Kidney (tissue), 14 donors: Measurements from ENCODE around the gene BNIP1. TPM values are rescaled to one million over a fixed set of nuclear protein-coding genes. Genes with fewer than 3 reads are reported as not detected.

Source experiments
- DNase-seq, 5 donors: peaks; one replicate each; pipeline ENCODE4 v3.0.0-alpha.2; 2013 to 2020
- FAIRE-seq: peaks from 2 replicates; lab custom pipeline; 2012; peaks lifted over from hg19 to GRCh38; lab: Jason Lieb, UNC
- H3K27ac ChIP-seq, 2 donors: one replicate each; pipeline ENCODE4 v1.7.0; 2013; ENCODE audit warnings: low read depth in 2 of 2, low read length in 2 of 2, inconsistent platforms in 1 of 2
- H3K27me3 ChIP-seq: one replicate; pipeline ENCODE4 v1.7.1; 2013; ENCODE audit warnings: low read length, inconsistent platforms; ENCODE audit not compliant: control insufficient read depth, insufficient read depth
- H3K36me3 ChIP-seq, 3 donors: one replicate each; pipeline versions ENCODE4 v1.7.0 to v1.7.1; 2013; ENCODE audit warnings: low read length in 3 of 3, control low read depth in 1 of 3, inconsistent platforms in 1 of 3; ENCODE audit not compliant: insufficient read depth in 3 of 3, control insufficient read depth in 2 of 3
- H3K4me1 ChIP-seq, 3 donors: one replicate each; pipeline versions ENCODE4 v1.7.0 to v1.7.1; 2013; ENCODE audit warnings: low read length in 3 of 3, inconsistent platforms in 1 of 3, low read depth in 1 of 3; ENCODE audit not compliant: control insufficient read depth in 2 of 3, insufficient read depth in 2 of 3
- H3K4me3 ChIP-seq, 3 donors: one replicate each; pipeline versions ENCODE4 v1.7.0 to v1.8.1; 2013; ENCODE audit warnings: low read length in 3 of 3, control low read depth in 1 of 3, inconsistent platforms in 1 of 3
- H3K9ac ChIP-seq, 3 donors: one replicate each; pipeline versions ENCODE4 v1.7.0 to v1.7.1; 2013; ENCODE audit warnings: low read length in 3 of 3, control low read depth in 1 of 3, inconsistent platforms in 1 of 3
- H3K9me3 ChIP-seq, 3 donors: one replicate each; pipeline versions ENCODE4 v1.7.0 to v1.7.1; 2013; ENCODE audit warnings: low read length in 3 of 3, control low read depth in 1 of 3, inconsistent platforms in 1 of 3; ENCODE audit not compliant: control insufficient read depth in 2 of 3, insufficient read depth in 1 of 3
- intact Hi-C: fragments of 100-400 bp; cut with DNase I; formaldehyde crosslinking; loops from one replicate; pipeline ENCODE4 v1.11.1; 2022
- polyA plus RNA-seq: library from polyadenylated mRNA; stranded (reverse); fragments of 350-450 nt; fragmentation: Illumina TruSeq; extraction: RNeasy Lipid Tissue Mini Kit (QIAGEN cat#74804); gene quantifications from one replicate; pipeline ENCODE4 v1.2.3, GENCODE V29; 2014; ENCODE audit warnings: low read depth, low replicate concordance; ENCODE audit not compliant: insufficient read depth
- total RNA-seq: library from RNA; stranded (reverse); fragmentation: NEBNext Ultra II Directional; extraction: Animal tissue kit (Norgen Biotek cat#: 25700); gene quantifications from one replicate; pipeline ENCODE4 v1.2.1, GENCODE V29; 2021
- TF ChIP-seq, protein P1 (sequence below): IDR thresholded peaks from 3 replicates; pipeline ENCODE4 v1.5.1; 2012; ENCODE audit warnings: mild to moderate bottlenecking, moderate library complexity, borderline replicate concordance; ENCODE audit not compliant: insufficient read depth; ENCODE audit errors: extremely low read depth
- donor health status: control.
- donor health status: control.
- donor health status: control.
- donor health status: control.
- donor health status: control.
- donor health status: DM: yes; HTN: yes; CAD: no.
- donor health status: Normal renal cell carcinoma (clear cell type).

Gene BNIP1
- total and polyA plus RNA-seq, 2 donors from 2014 or later: 10.2 to 28.7 TPM

GRCh38 chr5:173158366-173158765 is 14.0 kb downstream of the BNIP1 start:
- H3K36me3 ChIP-seq: peaks cover 0 to 18% (median 11%) of the 10 kb centered on the region in 3 donors
- TF ChIP-seq, protein P1, sequence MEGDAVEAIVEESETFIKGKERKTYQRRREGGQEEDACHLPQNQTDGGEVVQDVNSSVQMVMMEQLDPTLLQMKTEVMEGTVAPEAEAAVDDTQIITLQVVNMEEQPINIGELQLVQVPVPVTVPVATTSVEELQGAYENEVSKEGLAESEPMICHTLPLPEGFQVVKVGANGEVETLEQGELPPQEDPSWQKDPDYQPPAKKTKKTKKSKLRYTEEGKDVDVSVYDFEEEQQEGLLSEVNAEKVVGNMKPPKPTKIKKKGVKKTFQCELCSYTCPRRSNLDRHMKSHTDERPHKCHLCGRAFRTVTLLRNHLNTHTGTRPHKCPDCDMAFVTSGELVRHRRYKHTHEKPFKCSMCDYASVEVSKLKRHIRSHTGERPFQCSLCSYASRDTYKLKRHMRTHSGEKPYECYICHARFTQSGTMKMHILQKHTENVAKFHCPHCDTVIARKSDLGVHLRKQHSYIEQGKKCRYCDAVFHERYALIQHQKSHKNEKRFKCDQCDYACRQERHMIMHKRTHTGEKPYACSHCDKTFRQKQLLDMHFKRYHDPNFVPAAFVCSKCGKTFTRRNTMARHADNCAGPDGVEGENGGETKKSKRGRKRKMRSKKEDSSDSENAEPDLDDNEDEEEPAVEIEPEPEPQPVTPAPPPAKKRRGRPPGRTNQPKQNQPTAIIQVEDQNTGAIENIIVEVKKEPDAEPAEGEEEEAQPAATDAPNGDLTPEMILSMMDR: no peak
- H3K4me1 ChIP-seq: no peaks in the 10 kb centered on the region
- H3K9ac ChIP-seq: no peak overlapping the region
- FAIRE-seq (no peak), DNase-seq (no peak)
- intact Hi-C loops: no loop called here
- no peaks in the 10 kb centered on the region for H3K9me3 ChIP-seq
- H3K4me3 ChIP-seq: no peak overlapping the region
- H3K27ac ChIP-seq: no peak overlapping the region
- no peaks in the 10 kb centered on the region for H3K27me3 ChIP-seq

DNA sequence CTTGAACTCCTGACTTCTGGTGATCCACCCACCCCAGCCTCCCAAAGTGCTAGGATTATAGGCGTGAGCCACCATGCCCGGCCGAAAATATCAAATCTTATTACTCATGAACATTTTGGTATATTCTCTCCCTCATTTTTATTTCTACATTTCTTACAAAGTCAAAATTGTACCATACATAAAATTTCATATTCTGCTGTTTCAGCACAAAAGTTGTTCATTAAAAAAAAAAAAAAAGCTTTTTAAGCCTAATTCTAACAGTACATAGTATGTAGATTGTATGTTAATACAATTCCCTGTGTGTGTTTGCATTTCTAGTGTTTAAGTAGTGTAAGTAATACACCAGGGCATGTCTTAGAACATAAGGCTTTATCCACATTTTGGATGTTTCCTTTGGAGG is 14.9 kb downstream of the BNIP1 start:
- intact Hi-C loops: no loop called here
- no peak for FAIRE-seq
- H3K27me3 ChIP-seq: no peaks in the 10 kb centered on the region
- no peak overlapping the region for H3K4me3 ChIP-seq
- no peak overlapping the region for H3K9ac ChIP-seq
- peaks cover 0 to 22% (median 11%) of the 10 kb centered on the region in 3 donors for H3K36me3 ChIP-seq
- no peaks in the 10 kb centered on the region for H3K9me3 ChIP-seq
- H3K4me1 ChIP-seq: no peaks in the 10 kb centered on the region
- no peak overlapping the region for H3K27ac ChIP-seq
- no peak for DNase-seq
- TF ChIP-seq, protein P1: no peak

- TF ChIP-seq, protein P1: no peak
- peaks cover 0 to 3% (median 0%) of the 10 kb centered on the region in 3 donors for H3K4me1 ChIP-seq
- no peak overlapping the region for H3K27ac ChIP-seq
- no peak for FAIRE-seq
- peaks cover 0 to 22% (median 11%) of the 10 kb centered on the region in 3 donors for H3K36me3 ChIP-seq
- H3K9me3 ChIP-seq: no peaks in the 10 kb centered on the region
- no peak overlapping the region for H3K9ac ChIP-seq
- H3K27me3 ChIP-seq: no peaks in the 10 kb centered on the region
- intact Hi-C loops: no loop called here
- no peak overlapping the region for H3K4me3 ChIP-seq
- no peak for DNase-seq
Observed at GRCh38 chr5:173161148-173161547, 16.8 kb downstream of the BNIP1 start.

DNA sequence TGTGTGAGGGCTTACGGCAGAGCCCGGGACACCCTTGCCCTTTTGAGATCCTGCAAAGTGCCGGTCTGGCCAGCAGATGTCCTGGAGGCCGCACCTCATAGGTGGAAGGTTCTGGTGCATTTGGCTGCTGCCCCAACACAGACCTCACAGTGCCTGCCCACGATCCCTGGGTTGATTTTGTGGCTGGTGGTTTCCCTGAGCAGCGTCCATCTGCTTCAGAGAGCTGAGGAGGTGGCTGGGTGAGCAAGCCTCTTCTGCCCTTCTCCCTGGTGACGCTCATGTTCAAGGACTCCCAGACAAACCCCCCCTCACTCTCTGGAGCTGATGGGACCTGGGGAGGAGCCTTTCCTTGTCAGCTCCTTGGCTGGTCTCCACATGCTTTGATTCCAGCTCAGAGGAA is 18.9 kb downstream of the BNIP1 start:
- Histone ChIP-seq H3K9me3 (no peaks in the 10 kb centered on the region), H3K27me3 (no peaks in the 10 kb centered on the region), H3K36me3 (peaks cover 0 to 17% (median 11%) of the 10 kb centered on the region in 3 donors), H3K27ac (no peak overlapping the region), H3K4me3 (no peak overlapping the region), H3K9ac (no peak overlapping the region), H3K4me1 (peaks cover 0 to 3% (median 0%) of the 10 kb centered on the region in 3 donors)
- DNase-seq: no peak
- no peak for FAIRE-seq
- TF ChIP-seq, protein P1: no peak
- intact Hi-C loops: no loop called here
